HG03432 (cell line): ENCODE measurements around the gene TMEM253.

ENCODE experiments used
- ATAC-seq: cut with Tn5 transposase; IDR thresholded peaks from one replicate; pipeline ENCODE4 v1.9.1; 2021; ENCODE audit warnings: mild to moderate bottlenecking, moderate library complexity; ENCODE audit not compliant: unreplicated experiment

TMEM253 gene

GRCh38 chr14:21103710-21104447, 3.0 kb downstream of the TMEM253 start:
- ATAC-seq, result peak; percentile 93

GRCh38 chr14:21104448-21105060, 3.7 kb downstream of the TMEM253 start:
- peak; percentile 44 for ATAC-seq

GRCh38 chr14:21105095-21105494, 4.2 kb downstream of the TMEM253 start:
- ATAC-seq, result no peak

- ATAC-seq, result no peak
Observed at GRCh38 chr14:21106176-21106497, 5.3 kb downstream of the TMEM253 start.

GRCh38 chr14:21106498-21107282, 5.8 kb downstream of the TMEM253 start:
- no peak for ATAC-seq

- no peak for ATAC-seq
Observed at GRCh38 chr14:21107283-21107800, 6.5 kb downstream of the TMEM253 start.

GRCh38 chr14:21108791-21109190, 7.9 kb downstream of the TMEM253 start:
- ATAC-seq, result no peak

GRCh38 chr14:21109377-21110138, 8.7 kb downstream of the TMEM253 start:
- peak; percentile 56 for ATAC-seq

GRCh38 chr14:21112255-21112654, 11.4 kb downstream of the TMEM253 start:
- no peak for ATAC-seq

- ATAC-seq, result no peak
Observed at GRCh38 chr14:21113369-21113768, 12.5 kb downstream of the TMEM253 start.

- no peak for ATAC-seq
Observed at GRCh38 chr14:21118933-21119332, 18.1 kb downstream of the TMEM253 start.

- no peak for ATAC-seq
Observed at GRCh38 chr14:21120686-21121085, 19.8 kb downstream of the TMEM253 start.

GRCh38 chr14:21121122-21121521, 20.3 kb downstream of the TMEM253 start:
- ATAC-seq, result no peak

- no peak for ATAC-seq
Observed at GRCh38 chr14:21123429-21123828, 22.6 kb downstream of the TMEM253 start.

GRCh38 chr14:21133901-21134300, 33.0 kb downstream of the TMEM253 start:
- no peak for ATAC-seq

- no peak for ATAC-seq
Observed at GRCh38 chr14:21136024-21136423, 35.2 kb downstream of the TMEM253 start.

- ATAC-seq, result no peak
Observed at GRCh38 chr14:21142357-21142756, 41.5 kb downstream of the TMEM253 start.

GRCh38 chr14:21145437-21145836, 44.6 kb downstream of the TMEM253 start:
- ATAC-seq, result no peak

GRCh38 chr14:21149641-21150367, 48.9 kb downstream of the TMEM253 start:
- no peak for ATAC-seq
